ENCODE data around the gene SDCCAG8. TPM values are rescaled to one million over a fixed set of nuclear protein-coding genes. Genes with fewer than 3 reads are reported as not detected.

The SDCCAG8 gene
- polyA plus RNA-seq, 2 of the 4 experiments (the other 2 are of a cell fraction) = 48.8 to 64.8 TPM

- POLR2A ChIA-PET = no interaction called here
- no peak for TF ChIP-seq CEBPB (IDR thresholded peaks at IDR 0.05)
- no peak for TF ChIP-seq CBX8 (IDR thresholded peaks at IDR 0.05)
- no peak for TF ChIP-seq RCOR1 (IDR thresholded peaks at IDR 0.05; ENCODE audit: low read depth, low read length)
- TF ChIP-seq ATOH8 (CRISPR knock-in tag; IDR thresholded peaks at IDR 0.05; ENCODE audit: low read depth) = no peak
- no peak for TF ChIP-seq POLR2A (IDR thresholded peaks at IDR 0.05; ENCODE audit: low read length)
- no peak for TF ChIP-seq HEYL (CRISPR knock-in tag; IDR thresholded peaks at IDR 0.05)
- no peak for TF ChIP-seq NFE2L2 (conservative IDR thresholded peaks at IDR 0.05; ENCODE audit: low read length)
- TF ChIP-seq RAD21 (conservative IDR thresholded peaks at IDR 0.05 in 1 of 2, IDR thresholded peaks at IDR 0.05 in 1 of 2) = no peak
- TF ChIP-seq TP53 (CRISPR knock-in tag; IDR thresholded peaks at IDR 0.05) = no peak
- TF ChIP-seq BHLHE40 (IDR thresholded peaks at IDR 0.05; ENCODE audit: low read depth, low read length) = no peak
- TF ChIP-seq FOSL2 (IDR thresholded peaks at IDR 0.05) = no peak
- TF ChIP-seq FOSL2 (CRISPR knock-in tag; IDR thresholded peaks at IDR 0.05) = no peak
- no peak for TF ChIP-seq MYC (IDR thresholded peaks at IDR 0.05; ENCODE audit: borderline replicate concordance, low read length)
- TF ChIP-seq CHD2 (IDR thresholded peaks at IDR 0.05; ENCODE audit: low read length, partially characterized antibody) = no peak
- TF ChIP-seq FOXS1 (CRISPR knock-in tag; IDR thresholded peaks at IDR 0.05) = no peak
- no peak for ATAC-seq
- FAIRE-seq = no peak
- Histone ChIP-seq H3K4me2 (no peak overlapping the region), H3K4me1 (no peaks in the 10 kb centered on the region), H3K4me3 (no peak overlapping the region), H3K9me3 (no peaks in the 10 kb centered on the region), H3K27ac (no peak overlapping the region)
- CTCF ChIA-PET = no interaction called here
- no peak for DNase-seq (ENCODE audit: low read depth in 1 of 2, low spot score in 1 of 2)
- WGBS (ENCODE audit: missing lambda C conversion rate) = 91% methylated on average over 11 of the region's 11 CpGs
These were observed 241.0 kb downstream of the SDCCAG8 start for GRCh38 chr1:243496806-243497205.

GRCh38 chr1:243497939-243498681 is 242.3 kb downstream of the SDCCAG8 start:
- H3K4me1 ChIP-seq = no peaks in the 10 kb centered on the region
- FAIRE-seq (no peak), DNase-seq (ENCODE audit: low read depth in 1 of 2, low spot score in 1 of 2) (no peak), ATAC-seq (no peak)
- no peak overlapping the region for H3K27ac ChIP-seq
- H3K4me3 ChIP-seq = no peak overlapping the region
- no peak overlapping the region for H3K4me2 ChIP-seq
- POLR2A ChIA-PET = no interaction called here
- H3K9me3 ChIP-seq = no peaks in the 10 kb centered on the region
- CTCF ChIA-PET = interaction anchor here (1.3 kb wide), 1 partner anchor 16 kb away, joined by 4 read pairs; no protein-coding TSS in a partner anchor
- 93% methylated on average over 10 of the region's 10 CpGs for WGBS (ENCODE audit: missing lambda C conversion rate)
- TF ChIP-seq HMGXB4 (CRISPR knock-in tag; IDR thresholded peaks at IDR 0.05; ENCODE audit: borderline replicate concordance) (no peak), HES2 (IDR thresholded peaks at IDR 0.05) (no peak), MAZ (IDR thresholded peaks at IDR 0.05; ENCODE audit: borderline replicate concordance, low read depth, low read length) (no peak), HOXA7 (CRISPR knock-in tag; IDR thresholded peaks at IDR 0.05) (no peak), NFE2L2 (conservative IDR thresholded peaks at IDR 0.05; ENCODE audit: low read length) (no peak), REST (IDR thresholded peaks at IDR 0.05) (no peak), MAFK (IDR thresholded peaks at IDR 0.05; ENCODE audit: partially characterized antibody) (no peak), CTCF (IDR thresholded peaks at IDR 0.05) (no peak), MYC (IDR thresholded peaks at IDR 0.05; ENCODE audit: borderline replicate concordance, low read length) (no peak), GATA3 (IDR thresholded peaks at IDR 0.05; ENCODE audit: borderline replicate concordance) (no peak), ESRRA (IDR thresholded peaks at IDR 0.05; ENCODE audit: borderline replicate concordance, low read length) (no peak), RCOR1 (IDR thresholded peaks at IDR 0.05; ENCODE audit: low read depth, low read length) (no peak), CBX2 (IDR thresholded peaks at IDR 0.05; ENCODE audit: borderline replicate concordance, low read depth) (no peak), CHD4 (IDR thresholded peaks at IDR 0.05; ENCODE audit: borderline replicate concordance) (no peak), EHMT2 (IDR thresholded peaks at IDR 0.05; ENCODE audit: low read depth) (no peak), HOXB5 (CRISPR knock-in tag; IDR thresholded peaks at IDR 0.05) (no peak)

Data from A549 (cell line).